ENCODE data around the gene DCBLD1.

DNA sequence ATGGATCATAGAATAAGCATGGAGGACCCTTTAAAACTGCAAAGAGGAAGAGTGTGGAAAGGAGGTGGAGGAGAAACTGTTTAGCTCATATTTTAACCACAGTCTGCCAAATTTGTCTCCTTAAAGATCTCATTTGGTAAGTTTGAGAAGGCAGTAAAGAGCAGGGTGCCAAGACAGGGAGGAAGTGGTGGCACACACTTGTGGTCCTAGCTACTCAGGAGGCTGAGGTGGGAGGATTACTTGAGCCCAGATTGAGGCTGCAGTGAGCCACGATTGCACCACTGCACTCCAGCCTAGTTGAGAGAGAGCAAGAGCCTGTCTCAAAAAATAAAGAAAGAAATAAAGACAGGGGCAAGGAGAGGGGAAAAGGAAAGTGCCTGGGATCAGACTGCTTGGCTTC lies 16.8 kb upstream of the DCBLD1 start:
- TF ChIP-seq ELF2 (CRISPR knock-in tag; IDR thresholded peaks at IDR 0.05) (no peak), RAD21 (CRISPR knock-in tag; conservative IDR thresholded peaks at IDR 0.05 in 1 of 2, IDR thresholded peaks at IDR 0.05 in 1 of 2) (no peak), EP300 (IDR thresholded peaks at IDR 0.05; ENCODE audit: low read length) (no peak), PTBP1 (IDR thresholded peaks at IDR 0.05; ENCODE audit: low read depth, low read length) (no peak), KLF1 (tag; IDR thresholded peaks at IDR 0.05) (no peak), FOS (IDR thresholded peaks at IDR 0.05; ENCODE audit: extremely low read depth, insufficient read length) (no peak), CBX1 (IDR thresholded peaks at IDR 0.05; ENCODE audit: low read depth) (no peak), MAFF (IDR thresholded peaks at IDR 0.05; ENCODE audit: low read length) (no peak), GABPA (tag; conservative IDR thresholded peaks at IDR 0.05; ENCODE audit: low read depth) (no peak), NR2C2 (CRISPR knock-in tag; IDR thresholded peaks at IDR 0.05) (no peak), NR2C2 (tag; IDR thresholded peaks at IDR 0.05) (no peak), KAT2B (IDR thresholded peaks at IDR 0.05; ENCODE audit: low read depth, low read length) (no peak)
- TF ChIP-seq, protein P1, sequence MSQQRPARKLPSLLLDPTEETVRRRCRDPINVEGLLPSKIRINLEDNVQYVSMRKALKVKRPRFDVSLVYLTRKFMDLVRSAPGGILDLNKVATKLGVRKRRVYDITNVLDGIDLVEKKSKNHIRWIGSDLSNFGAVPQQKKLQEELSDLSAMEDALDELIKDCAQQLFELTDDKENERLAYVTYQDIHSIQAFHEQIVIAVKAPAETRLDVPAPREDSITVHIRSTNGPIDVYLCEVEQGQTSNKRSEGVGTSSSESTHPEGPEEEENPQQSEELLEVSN (IDR thresholded peaks at IDR 0.05; ENCODE audit: borderline replicate concordance in 1 of 2, extremely low read depth in 1 of 2, insufficient read depth in 1 of 2, insufficient read length in 1 of 2, low read depth in 1 of 2, low read length in 1 of 2, poor library complexity in 1 of 2, severe bottlenecking in 1 of 2), result no peak
- TF ChIP-seq, protein P2, sequence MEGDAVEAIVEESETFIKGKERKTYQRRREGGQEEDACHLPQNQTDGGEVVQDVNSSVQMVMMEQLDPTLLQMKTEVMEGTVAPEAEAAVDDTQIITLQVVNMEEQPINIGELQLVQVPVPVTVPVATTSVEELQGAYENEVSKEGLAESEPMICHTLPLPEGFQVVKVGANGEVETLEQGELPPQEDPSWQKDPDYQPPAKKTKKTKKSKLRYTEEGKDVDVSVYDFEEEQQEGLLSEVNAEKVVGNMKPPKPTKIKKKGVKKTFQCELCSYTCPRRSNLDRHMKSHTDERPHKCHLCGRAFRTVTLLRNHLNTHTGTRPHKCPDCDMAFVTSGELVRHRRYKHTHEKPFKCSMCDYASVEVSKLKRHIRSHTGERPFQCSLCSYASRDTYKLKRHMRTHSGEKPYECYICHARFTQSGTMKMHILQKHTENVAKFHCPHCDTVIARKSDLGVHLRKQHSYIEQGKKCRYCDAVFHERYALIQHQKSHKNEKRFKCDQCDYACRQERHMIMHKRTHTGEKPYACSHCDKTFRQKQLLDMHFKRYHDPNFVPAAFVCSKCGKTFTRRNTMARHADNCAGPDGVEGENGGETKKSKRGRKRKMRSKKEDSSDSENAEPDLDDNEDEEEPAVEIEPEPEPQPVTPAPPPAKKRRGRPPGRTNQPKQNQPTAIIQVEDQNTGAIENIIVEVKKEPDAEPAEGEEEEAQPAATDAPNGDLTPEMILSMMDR (IDR thresholded peaks at IDR 0.05 in 2 of 3, conservative IDR thresholded peaks at IDR 0.05 in 1 of 3; ENCODE audit: insufficient read depth in 2 of 3, low read depth in 1 of 3, low read length in 3 of 3), result no peak
- TF ChIP-seq, protein P3, sequence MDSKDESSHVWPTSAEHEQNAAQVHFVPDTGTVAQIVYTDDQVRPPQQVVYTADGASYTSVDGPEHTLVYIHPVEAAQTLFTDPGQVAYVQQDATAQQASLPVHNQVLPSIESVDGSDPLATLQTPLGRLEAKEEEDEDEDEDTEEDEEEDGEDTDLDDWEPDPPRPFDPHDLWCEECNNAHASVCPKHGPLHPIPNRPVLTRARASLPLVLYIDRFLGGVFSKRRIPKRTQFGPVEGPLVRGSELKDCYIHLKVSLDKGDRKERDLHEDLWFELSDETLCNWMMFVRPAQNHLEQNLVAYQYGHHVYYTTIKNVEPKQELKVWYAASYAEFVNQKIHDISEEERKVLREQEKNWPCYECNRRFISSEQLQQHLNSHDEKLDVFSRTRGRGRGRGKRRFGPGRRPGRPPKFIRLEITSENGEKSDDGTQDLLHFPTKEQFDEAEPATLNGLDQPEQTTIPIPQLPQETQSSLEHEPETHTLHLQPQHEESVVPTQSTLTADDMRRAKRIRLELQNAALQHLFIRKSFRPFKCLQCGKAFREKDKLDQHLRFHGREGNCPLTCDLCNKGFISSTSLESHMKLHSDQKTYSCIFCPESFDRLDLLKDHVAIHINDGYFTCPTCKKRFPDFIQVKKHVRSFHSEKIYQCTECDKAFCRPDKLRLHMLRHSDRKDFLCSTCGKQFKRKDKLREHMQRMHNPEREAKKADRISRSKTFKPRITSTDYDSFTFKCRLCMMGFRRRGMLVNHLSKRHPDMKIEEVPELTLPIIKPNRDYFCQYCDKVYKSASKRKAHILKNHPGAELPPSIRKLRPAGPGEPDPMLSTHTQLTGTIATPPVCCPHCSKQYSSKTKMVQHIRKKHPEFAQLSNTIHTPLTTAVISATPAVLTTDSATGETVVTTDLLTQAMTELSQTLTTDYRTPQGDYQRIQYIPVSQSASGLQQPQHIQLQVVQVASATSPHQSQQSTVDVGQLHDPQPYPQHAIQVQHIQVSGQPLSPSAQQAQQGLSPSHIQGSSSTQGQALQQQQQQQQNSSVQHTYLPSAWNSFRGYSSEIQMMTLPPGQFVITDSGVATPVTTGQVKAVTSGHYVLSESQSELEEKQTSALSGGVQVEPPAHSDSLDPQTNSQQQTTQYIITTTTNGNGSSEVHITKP (IDR thresholded peaks at IDR 0.05; ENCODE audit: partially characterized antibody), result no peak
